ENCODE measurements around the gene PCA3. TPM values are rescaled to one million over a fixed set of nuclear protein-coding genes. Genes with fewer than 3 reads are reported as not detected.

The PCA3 gene
- total and polyA plus RNA-seq, 2 donors (not counting 3 experiments of a cell fraction or from before 2014, with no cell fraction given): 0.86 to 2.5 TPM

DNA sequence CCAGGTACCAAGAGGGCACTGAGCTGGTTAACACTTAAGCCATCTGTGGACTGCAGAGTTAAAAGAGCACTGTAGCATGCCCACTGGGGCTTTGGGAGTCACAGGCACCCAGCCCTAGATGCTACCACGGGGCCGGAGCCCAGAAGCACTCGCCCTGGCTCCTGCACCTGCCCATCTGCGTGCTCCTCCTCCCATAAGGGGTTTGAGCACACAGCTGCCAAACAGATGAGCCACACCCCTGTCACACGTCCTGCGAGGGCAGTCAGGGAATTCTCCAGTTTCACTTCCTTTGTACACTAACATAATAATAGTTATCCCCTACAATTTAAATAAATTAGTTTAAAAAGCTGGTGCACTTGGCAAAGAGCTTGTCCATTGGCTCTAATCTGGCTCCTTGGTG, 4.5 kb upstream of the PCA3 start:
- Histone ChIP-seq H4K20me1 (replicated peaks; ENCODE audit: control insufficient read depth, extremely low read depth, insufficient read depth, low read length) (no peaks in the 10 kb centered on the region), H3K4me2 (ENCODE audit: insufficient read depth, low read length) (no peak overlapping the region), H2AFZ (ENCODE audit: low read depth, low read length) (no peak overlapping the region), H3K9me1 (replicated peaks; ENCODE audit: control insufficient read depth, extremely low read depth, insufficient read depth, low read length) (no peaks in the 10 kb centered on the region), H3K79me2 (ENCODE audit: control insufficient read depth, insufficient read depth, low read length) (no peaks in the 10 kb centered on the region), H3K27ac (ENCODE audit: insufficient read depth, low read depth, low read length) (no peak overlapping the region), H3K36me3 (ENCODE audit: control insufficient read depth in 2 of 2, extremely low read depth in 1 of 2, insufficient read depth in 2 of 2, low read length in 2 of 2) (no peaks in the 10 kb centered on the region), H3K9ac (replicated peaks; ENCODE audit: extremely low read depth, insufficient read depth, low read length) (no peak overlapping the region), H3K4me1 (ENCODE audit: control insufficient read depth, extremely low read depth, insufficient read depth, low read length) (no peaks in the 10 kb centered on the region), H3K27me3 (ENCODE audit: control insufficient read depth in 2 of 2, insufficient read depth in 2 of 2, low read length in 2 of 2) (peaks cover 9 to 10% of the 10 kb centered on the region in 2 experiments), H3K4me3 (replicated peaks in 1 of 3; ENCODE audit: insufficient read depth in 1 of 3, low read depth in 1 of 3, low read length in 3 of 3) (no peak overlapping the region), H3K9me3 (replicated peaks; ENCODE audit: control insufficient read depth, insufficient read depth, low read length) (no peaks in the 10 kb centered on the region)
- no TSS peak for BruUV-seq (replicated peaks)
- FAIRE-seq (no peak), DNase-seq (ENCODE audit: low read depth, low spot score) (no peak)
- TF ChIP-seq EZH2 (IDR thresholded peaks at IDR 0.05; ENCODE audit: borderline replicate concordance, low read depth, low read length, severe bottlenecking) (no peak), GATA2 (IDR thresholded peaks at IDR 0.05; ENCODE audit: insufficient read depth, insufficient read length, low read depth, low read length) (no peak), FOS (IDR thresholded peaks at IDR 0.05; ENCODE audit: borderline replicate concordance, insufficient read depth, low read length) (no peak), MYC (IDR thresholded peaks at IDR 0.05; ENCODE audit: low read depth, low read length) (no peak), JUN (IDR thresholded peaks at IDR 0.05; ENCODE audit: borderline replicate concordance, insufficient read depth, insufficient read length, low read depth) (no peak), POLR2AphosphoS5 (IDR thresholded peaks at IDR 0.05; ENCODE audit: insufficient read depth, low read depth, low read length) (no peak), POLR2A (IDR thresholded peaks at IDR 0.05; ENCODE audit: low read depth, low read length) (no peak)
- TF ChIP-seq, protein P1, sequence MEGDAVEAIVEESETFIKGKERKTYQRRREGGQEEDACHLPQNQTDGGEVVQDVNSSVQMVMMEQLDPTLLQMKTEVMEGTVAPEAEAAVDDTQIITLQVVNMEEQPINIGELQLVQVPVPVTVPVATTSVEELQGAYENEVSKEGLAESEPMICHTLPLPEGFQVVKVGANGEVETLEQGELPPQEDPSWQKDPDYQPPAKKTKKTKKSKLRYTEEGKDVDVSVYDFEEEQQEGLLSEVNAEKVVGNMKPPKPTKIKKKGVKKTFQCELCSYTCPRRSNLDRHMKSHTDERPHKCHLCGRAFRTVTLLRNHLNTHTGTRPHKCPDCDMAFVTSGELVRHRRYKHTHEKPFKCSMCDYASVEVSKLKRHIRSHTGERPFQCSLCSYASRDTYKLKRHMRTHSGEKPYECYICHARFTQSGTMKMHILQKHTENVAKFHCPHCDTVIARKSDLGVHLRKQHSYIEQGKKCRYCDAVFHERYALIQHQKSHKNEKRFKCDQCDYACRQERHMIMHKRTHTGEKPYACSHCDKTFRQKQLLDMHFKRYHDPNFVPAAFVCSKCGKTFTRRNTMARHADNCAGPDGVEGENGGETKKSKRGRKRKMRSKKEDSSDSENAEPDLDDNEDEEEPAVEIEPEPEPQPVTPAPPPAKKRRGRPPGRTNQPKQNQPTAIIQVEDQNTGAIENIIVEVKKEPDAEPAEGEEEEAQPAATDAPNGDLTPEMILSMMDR (IDR thresholded peaks at IDR 0.05; ENCODE audit: extremely low read depth in 1 of 2, insufficient read depth in 1 of 2, low read depth in 1 of 2, low read length in 2 of 2): no peak
- TF ChIP-seq, protein P2, sequence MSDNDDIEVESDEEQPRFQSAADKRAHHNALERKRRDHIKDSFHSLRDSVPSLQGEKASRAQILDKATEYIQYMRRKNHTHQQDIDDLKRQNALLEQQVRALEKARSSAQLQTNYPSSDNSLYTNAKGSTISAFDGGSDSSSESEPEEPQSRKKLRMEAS (IDR thresholded peaks at IDR 0.05; ENCODE audit: insufficient read depth, insufficient read length): no peak
- intact Hi-C loops (cut with micrococcal nuclease) (loop anchor here (2.0 kb wide), 1 partner anchor 253 kb away; no protein-coding TSS in a partner anchor), dilution Hi-C loops (cut with MboI; ENCODE audit: extremely low pct_ligation_motif_present, low sequenced_read_pairs) (no loop called here)
- POLR2A ChIA-PET: no interaction called here
- CTCF ChIA-PET: interaction anchor here (1.6 kb wide), 1 partner anchor 391 kb away, joined by 6 read pairs; no protein-coding TSS in a partner anchor

Data from endothelial cell of umbilical vein (primary cell).